HG03520 (cell line): ENCODE data around the gene GALP.
"Not testable (repeated sequence)": the region's sequence is repeated elsewhere in the genome, so short reads cannot be mapped to it uniquely, and the experiment has no call there.

ENCODE experiments used
- ATAC-seq: cut with Tn5 transposase; IDR thresholded peaks from one replicate; pipeline ENCODE4 v1.9.1; 2021; ENCODE audit warnings: mild to moderate bottlenecking, moderate library complexity; ENCODE audit not compliant: unreplicated experiment

The GALP gene

DNA sequence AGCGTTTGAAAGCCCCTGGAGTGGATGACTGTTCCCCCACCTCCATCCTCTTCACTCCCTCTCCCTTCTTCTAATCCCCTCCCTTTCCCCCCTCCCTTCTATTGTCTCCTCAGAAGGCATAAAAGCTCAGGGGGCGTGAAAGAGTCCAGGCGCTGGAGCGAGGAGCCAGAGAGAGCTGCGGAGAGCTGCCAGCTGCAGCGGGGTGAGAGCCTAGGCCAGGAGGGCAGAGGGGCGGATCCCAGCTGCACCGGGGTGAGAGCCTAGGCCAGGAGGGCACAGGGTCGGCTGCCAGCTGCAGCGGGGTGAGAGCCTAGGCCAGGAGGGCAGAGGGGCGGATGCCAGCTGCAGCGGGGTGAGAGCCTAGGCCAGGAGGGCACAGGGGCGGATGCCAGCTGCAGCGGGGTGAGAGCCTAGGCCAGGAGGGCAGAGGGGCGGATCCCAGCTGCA lies at the start of gene GALP:
TSS of gene GALP (plus strand) at position 148 of the 447 bp plus-strand sequence. CDS start 1,101 bp downstream, outside the sequence.
- ATAC-seq = not testable (repeated sequence)

DNA sequence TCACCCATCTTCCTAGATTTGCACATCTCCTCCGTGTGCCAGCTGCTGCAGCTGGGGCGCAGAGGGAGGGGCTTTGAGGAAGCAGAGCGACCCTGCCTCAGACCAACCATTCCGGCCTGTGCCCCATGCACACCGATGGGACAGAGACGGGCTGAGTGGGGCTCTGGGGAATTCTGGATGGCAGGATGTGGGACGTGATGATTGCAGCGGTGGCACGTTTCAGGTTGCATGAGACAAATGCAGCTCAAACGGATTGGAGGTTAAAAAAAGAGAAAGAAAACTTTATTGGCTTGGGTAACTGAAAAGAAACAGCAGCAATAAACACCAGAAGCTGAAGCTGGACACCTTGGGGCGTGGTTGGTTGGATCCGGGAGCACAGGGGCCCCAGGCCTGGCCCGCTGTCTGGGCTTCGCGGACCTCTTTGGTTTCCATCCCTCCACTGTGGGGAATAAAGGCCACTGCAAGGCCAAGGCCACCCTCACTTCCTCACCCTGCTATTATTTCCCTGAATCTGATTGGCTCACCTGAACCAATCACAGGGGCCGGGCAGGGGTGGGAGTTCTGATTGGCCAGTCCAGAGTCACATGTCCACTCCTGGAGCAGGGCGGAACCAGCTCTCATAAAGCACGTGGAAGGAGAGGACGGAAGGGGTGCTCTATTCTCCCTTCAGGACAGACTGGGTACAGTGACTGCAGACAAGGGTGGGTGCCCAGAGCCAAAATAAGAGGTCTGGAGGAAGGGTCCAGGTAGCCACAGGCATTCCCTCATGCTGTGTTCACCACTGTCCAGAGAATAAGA lies 48.6 kb upstream of the GALP start:
- no peak for ATAC-seq

DNA sequence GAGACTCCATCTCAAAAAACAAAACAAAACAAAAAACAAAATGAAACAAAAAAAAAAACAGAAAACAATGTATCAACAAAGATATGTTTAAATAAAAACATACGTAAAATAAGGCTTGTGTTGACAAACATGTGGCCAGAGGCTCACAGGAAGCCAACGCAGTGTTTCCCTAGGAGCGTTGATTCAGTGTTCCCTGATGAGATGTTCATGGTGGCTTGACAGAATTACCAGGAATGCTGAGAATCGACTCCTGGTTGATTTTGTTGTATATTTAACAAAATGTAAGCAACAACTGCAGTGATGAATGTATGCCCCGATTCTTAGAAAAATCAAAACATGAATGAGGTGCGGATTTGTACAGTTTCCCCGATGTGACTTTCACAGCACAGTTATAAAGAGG lies 45.8 kb upstream of the GALP start:
- ATAC-seq = no peak

DNA sequence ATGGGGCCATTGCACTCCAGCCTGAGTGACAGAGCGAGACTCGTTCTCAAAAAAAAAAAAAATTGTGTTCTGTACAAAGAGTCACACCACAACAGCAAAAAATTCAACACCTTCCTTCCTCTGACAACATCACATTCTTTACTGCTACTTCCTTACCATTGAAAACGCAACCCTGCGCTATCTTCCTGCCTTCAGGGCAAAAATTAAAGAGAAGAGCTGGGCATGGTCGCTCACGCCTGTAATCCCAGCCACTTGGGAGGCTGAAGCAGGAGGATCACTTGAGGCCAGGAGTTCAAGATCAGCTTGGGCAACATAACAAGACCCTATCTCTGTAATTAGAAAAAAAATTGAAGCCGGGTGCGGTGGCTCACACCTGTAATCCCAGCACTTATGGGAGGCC lies 44.2 kb upstream of the GALP start:
- ATAC-seq = no peak

DNA sequence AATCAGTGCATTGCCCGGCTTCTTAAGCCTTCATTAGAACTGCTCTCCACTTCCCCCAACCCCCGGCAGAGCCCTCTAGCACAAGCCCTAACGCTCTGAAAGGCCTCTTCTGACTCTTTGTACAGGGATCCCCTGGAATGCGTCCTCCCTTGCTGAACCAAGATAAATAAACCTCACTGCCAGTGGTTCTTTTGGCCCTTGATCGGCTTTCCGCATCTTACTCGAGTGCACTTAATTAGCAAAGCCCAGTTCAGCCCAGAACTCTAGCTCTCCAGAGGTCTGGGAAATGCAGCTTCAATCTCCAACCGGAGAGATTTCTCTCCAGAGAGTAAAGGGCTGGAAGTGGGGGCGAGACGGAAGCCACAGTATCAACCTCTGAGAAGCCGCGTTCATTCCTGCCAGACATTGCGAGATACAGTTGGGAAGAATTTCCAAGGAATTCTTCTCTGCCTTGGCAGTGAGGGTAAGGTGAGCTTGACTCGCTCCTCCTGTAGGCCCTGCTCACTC lies 43.4 kb upstream of the GALP start:
- ATAC-seq = no peak

DNA sequence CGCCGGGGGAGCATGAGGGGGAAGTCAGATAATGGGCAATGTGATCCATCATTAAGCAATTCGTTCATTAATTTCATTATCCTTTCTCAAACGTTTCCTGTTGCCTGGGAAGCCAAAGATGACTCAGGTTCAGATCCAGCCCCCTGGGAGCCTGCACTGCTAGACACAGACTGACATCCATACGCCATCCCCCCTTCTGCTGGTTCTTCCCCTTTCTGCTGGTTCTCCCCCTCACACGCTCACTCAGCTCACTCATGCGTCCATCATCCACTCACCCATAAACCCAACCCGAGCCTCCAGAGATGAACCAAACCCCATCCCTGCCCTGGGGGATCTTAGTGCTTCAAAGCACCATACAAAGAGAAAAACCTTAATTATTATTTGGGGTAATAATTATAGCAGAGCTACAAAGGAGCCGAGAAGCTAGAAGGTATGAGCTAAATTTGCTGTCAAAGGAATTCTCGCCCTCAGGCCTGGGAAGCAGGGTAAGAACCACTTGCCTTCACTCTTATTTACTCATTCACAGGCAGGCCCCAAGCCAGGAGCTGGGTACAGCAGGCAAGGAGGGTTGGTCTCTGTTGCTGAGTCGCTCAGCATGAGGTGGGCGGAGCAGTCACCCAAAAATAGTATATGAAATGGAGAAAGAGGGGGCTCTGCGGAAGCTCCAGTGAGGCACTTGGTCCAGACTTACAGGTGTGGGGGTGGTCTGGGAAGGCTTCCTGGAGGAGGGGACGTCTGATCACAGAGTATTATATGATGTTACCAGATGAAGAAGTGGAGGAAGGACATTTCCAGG lies 41.8 kb upstream of the GALP start:
- ATAC-seq = no peak

DNA sequence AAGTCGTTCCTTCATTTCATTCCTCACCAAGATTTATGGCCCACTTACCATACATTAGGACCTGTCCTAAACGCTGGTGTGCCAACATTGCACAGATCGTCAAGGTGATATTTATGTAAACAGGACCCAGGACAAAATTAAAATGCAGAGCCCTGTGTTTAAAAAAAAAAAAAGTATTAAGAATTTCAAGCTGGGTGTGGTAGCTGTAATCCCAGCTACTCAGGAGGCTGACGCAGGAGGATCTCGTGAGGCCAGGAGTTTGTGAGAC lies 41.2 kb upstream of the GALP start:
- ATAC-seq = no peak

DNA sequence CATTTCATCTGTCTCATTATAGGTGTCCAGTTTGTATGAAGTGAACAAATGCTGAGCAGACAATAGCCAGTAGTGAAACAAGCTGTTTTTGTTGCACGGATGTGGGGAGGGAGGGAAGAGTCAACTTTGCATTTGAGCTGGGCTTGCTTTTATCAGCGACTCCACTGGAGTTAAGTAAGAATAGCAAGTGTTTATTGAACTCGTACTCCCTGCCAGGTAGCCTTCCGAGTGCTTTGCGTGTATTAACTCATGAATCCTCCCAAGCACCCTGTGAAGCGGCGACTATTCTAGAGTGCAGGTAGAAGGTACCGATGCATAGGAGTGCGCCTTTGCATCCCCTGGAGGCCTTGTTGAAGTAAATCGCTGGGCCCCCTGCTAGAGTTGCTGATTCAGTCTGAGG lies 39.4 kb upstream of the GALP start:
- ATAC-seq = no peak

DNA sequence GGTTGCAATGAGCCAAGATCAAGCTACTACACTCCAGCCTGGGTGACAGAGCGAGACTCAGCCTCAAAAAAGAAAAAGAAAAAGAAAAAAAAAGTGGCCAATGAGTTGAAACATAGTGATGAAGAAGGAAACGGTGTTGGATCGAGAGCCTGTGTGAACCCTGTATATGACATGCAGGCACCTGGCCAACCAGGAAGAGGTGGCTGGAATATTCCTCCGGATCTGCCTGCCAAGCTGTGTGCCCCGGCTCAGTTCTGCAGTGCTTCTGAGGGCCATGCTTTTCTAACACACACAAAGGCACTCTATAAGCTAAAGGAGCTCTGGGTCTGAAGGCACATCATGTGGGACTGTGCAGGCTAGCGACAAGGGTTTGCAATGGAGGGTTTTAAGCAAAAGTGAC lies 38.4 kb upstream of the GALP start:
- no peak for ATAC-seq

DNA sequence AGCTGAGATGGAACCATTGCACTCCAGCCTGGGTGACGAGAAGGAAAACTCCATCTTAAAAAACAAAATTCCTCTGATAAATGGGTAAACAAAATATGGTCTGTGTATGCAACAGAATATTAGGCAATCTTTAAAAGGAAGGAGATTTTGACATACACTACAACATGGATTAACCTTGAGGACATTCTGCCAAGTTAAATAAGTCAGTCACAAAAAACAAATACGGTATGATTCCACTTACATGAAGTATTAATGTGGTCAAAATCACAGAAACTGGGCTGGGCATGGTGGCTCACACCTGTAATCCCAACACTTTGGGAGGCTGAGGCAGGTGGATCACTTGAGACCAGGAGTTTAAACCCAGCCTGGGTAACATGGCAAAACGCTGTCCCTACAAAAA lies 37.7 kb upstream of the GALP start:
- ATAC-seq = no peak

DNA sequence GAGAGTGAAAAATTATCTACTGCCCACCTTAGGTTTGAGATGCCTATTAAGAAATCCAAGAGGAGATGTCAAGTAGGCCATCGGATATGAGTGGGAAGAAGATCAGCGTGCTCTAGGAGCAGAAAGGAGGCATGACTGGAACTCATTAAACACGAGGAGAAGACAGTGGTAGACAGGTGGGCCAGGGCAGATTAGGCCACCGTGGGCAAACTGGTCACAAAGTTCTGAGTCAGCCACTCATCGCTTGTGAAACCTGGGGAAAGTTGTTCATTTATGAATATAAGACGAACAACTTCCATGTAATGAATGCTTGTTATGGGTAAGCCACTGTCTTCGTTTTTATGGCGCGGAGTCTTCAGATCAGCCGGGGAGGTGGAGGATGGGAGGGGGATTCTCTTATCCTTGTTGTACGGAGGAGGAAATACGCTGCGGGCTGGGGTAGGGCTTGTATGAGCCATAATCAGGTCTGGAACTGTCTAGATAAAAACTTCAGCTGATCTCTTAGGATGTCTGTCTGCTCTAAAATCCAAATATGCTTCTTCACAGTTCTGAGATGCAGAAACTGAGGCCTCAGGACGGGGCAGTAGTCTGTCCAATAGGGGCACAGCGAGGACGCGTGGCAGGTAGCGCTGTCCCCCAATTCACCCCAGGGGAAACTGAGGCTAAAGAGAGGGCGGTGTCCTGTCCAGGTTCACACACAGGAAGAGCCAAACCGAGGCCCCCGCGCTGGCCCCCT lies 35.8 kb upstream of the GALP start:
- no peak for ATAC-seq

DNA sequence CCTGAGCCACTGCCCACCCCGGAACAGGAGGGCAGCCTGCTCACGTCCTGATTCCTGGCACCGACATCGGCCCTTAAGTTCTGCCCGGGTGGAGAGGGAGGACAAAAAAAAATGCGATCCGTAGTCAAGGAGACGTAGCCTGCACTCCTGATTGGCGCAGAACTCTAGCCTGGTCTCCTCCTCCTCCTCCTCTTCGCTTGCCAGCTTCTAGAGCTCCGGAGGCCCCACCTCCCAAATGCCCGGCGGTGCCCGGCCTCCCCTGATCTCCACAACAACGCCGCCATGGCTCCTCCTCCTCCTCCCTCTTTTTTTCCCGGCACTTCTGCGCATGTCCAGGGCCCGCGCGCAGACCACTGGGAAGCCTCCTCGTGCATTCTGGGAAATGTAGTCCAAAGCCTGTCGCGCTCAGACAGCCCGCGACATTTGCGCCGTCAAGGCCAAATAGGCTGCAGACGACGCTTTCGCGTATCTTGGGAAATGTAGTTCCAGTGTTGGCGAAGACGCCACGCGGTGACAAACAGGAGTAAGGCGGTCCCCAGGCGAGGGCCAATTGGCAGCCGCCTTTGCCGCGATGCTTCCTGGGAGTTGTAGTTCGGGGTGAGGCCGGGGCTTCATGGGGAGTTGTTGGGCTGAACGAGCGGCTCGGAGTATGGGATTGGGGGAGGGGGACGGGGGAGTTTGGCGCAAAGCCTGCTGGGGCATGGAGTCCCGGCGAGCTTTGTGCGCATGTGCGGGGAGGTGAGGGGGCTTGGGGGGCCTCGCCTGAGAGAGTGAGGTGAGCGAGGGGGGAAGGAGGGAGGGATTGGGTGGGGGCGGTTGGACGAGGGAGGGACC lies 35.0 kb upstream of the GALP start, which contains the start of gene ZNF444:
TSS of gene ZNF444 (plus strand) at position 705 of the 834 bp plus-strand sequence. CDS start 5,625 bp downstream, outside the sequence.
- ATAC-seq = peak; percentile 92

DNA sequence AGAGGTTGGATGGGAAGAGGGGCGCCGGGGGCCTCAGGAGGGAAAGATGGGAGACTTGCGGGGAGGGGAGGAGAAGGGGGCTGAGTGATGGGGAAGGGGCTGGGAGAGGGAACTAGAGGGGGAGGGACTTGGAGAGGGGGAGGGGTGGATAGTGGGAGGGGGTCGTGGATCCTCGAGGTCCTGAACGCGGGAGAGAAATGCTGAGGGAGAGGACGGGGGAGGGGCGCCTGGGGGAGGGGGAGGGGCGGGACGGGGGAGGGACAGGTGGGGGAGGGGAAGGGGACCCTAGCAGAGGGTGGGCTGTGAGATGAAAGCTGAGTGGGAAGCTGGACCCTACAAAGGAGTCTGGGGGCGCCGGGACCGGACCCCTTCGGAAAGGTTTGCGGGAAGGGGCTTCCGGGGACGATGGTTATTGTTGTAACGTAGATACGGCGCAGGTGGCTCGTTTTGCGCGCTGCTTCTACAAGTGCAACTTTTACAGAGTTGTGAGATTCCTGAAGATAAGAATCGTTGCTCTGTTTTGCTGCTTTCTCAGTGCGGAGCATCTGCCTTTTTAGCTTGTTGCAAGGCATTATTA lies 34.3 kb upstream of the GALP start:
- no peak for ATAC-seq

DNA sequence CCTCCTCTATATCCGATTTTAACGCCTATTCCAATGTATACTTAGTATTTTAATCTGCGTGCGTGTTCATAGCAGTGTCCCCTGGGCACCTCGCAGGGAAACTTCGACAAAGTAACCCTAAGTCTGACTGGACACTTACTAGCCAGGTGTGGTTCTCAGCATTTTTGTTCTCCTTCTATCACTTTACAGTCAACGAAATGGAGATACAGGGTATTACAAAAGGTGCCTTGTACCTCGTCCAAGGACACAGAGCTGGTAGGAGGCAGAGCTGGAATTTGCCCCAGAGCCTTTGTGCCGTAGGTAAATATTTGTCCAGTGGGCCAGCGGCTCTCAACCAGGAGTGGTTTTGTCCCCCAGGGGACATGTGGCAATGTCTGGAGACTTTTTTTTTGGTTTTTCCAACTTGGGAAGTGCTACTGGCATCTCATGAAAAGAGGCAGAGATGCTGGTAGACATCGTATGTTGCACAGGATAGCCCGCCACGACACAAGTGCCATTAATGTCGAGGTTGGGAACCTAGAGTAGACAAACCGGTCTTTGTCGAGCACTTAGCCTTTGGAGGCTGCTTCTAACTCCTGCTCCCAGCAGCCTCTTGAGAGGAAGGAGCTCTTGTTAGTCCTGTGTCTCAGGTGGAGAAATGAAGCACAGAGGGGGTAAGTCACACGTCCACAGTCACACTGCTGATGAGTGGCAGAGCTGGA lies 33.6 kb upstream of the GALP start:
- ATAC-seq = no peak

DNA sequence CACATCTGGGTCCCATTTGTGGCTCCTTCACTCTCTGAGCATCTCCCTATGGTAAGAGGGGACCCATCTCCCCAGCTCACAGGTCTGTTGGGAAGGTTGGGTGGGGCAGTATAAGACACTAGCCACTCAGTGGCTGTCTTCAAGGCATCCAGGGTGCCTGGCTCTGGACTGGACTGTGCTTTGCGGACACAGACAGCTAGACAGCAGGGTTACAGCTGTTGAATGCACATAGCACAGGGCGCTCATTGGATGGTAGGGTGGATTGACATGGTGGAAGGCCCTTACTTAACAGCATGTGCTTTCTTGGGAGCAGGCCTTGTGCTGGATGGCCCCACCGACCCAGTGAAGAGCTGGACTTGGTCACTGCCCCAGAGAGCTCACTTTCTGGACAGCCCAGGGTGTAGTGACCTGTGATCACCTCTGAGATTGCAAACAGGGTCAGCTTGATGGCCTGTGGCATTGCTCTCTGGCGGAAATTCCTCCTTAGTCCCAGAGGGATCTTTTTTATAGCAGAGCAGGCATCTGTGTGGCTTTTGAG lies 32.8 kb upstream of the GALP start:
- ATAC-seq = no peak

DNA sequence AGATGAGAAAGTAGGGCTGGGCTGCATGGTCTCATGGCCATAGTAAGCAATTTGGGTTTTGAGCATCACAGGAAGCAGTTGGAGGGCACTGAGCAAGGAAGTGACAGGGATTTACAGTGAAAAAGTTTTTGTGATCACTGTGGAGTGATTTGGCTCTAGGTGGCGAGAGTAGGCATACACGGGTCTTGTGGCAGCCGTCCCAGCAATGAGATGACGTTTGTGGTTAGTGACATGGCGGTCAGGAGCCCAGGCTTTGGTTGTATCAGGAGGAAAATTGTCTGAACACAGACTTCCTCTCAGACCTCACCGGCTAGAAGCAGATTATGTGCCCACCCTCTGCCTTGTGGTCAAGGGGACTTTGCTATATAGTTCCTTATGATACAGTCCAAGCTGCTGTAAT lies 31.4 kb upstream of the GALP start:
- ATAC-seq = no peak

DNA sequence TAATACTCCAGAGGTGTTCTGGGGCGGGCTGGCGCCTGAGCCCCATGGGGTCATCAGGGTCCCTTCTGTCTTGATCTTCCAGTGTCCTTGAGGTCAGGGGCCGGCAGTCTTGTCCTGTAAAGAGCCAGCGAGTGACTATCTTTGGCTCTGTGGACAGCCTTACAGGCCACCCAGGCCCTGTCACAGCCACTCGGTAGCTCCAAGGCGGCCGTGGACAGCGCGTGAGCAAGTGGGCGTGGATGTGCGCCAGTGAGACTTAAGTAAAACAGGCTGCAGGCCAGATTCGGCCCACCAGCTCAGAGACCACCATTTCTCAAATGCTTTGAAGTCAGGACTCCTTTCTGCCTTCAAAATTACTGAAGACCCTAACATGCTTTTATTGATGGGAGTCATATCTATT lies 31.0 kb upstream of the GALP start:
- no peak for ATAC-seq

DNA sequence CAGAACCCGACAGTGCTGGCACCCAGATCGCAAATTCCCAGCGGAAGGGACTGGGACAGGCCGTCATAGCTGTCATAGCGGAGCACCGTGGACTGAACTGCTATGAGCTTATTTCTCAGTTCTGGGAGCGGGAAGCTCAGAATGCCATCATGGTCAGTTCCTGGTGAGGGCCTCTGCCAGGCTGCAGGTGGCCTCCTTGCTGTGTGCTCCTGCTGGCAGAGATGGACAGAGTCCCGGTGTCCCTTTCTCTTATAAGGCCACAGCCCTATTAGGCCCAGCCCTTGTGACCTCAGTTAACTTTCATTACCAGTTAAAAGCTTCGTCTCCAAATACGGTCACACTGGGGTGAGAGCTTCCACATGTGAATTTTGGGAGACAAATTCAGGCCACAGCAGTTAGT lies 30.1 kb upstream of the GALP start:
- no peak for ATAC-seq

DNA sequence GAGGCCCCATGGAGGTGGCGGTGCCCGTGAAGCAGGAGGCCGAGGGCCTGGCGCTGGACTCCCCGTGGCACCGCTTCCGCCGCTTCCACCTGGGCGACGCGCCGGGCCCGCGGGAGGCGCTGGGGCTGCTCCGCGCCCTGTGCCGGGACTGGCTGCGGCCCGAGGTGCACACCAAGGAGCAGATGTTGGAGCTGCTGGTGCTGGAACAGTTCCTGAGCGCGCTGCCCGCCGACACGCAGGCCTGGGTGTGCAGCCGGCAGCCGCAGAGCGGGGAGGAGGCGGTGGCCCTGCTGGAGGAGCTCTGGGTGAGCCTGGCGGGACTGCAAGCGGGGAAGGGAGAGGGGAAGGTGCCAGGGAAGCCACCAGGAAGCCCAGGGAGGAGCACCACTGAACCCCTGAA lies 28.9 kb upstream of the GALP start:
- no peak for ATAC-seq
